Epithelial cell of proximal tubule (primary cell): ENCODE data around the gene SUMO1. TPM values are rescaled to one million over a fixed set of nuclear protein-coding genes. Genes with fewer than 3 reads are reported as not detected.

Experiments
- DNase-seq: peaks from one replicate; pipeline ENCODE4 v3.0.0-alpha.2; 2011; ENCODE audit warnings: low read depth
- H3K4me3 ChIP-seq: 2 replicates; pipeline ENCODE4 v1.5.1; 2011; ENCODE audit warnings: low read depth, mild to moderate bottlenecking, low read length
- CTCF ChIP-seq: conservative IDR thresholded peaks from 2 replicates; pipeline ENCODE4 v1.5.1; 2012; ENCODE audit warnings: low read depth, mild to moderate bottlenecking, low read length
- total RNA-seq: library from RNA; depleted of rRNA; stranded (reverse); fragments of >200 nt; gene quantifications from 2 replicates; pipeline ENCODE4 v1.2.3, GENCODE V29; 2015

Gene SUMO1
- total RNA-seq, 1 donor from 2014 or later = 121 TPM

- H3K4me3 ChIP-seq = no peak overlapping the region
- TF ChIP-seq CTCF = no peak
Observed at GRCh38 chr2:202194418-202194817, 44.0 kb downstream of the SUMO1 start.

GRCh38 chr2:202193881-202194353 is 44.5 kb downstream of the SUMO1 start:
- TF ChIP-seq CTCF = no peak
- DNase-seq = no peak
- H3K4me3 ChIP-seq = no peak overlapping the region

More at GRCh38 chr2:202194418-202194817, 44.0 kb downstream of the SUMO1 start:
- no peak for DNase-seq

- no peak for DNase-seq
- H3K4me3 ChIP-seq = no peak overlapping the region
- TF ChIP-seq CTCF = no peak
Observed at GRCh38 chr2:202193305-202193704, 45.1 kb downstream of the SUMO1 start.

GRCh38 chr2:202187570-202187969 is 50.8 kb downstream of the SUMO1 start:
- peak; percentile 87 for DNase-seq
- TF ChIP-seq CTCF = no peak
- H3K4me3 ChIP-seq = no peak overlapping the region

GRCh38 chr2:202186641-202187202 is 51.7 kb downstream of the SUMO1 start:
- no peak for DNase-seq
- no peak overlapping the region for H3K4me3 ChIP-seq
- TF ChIP-seq CTCF = no peak

GRCh38 chr2:202185156-202185555 is 53.2 kb downstream of the SUMO1 start:
- no peak for DNase-seq
- H3K4me3 ChIP-seq = no peak overlapping the region

More at GRCh38 chr2:202185156-202185555, 53.2 kb downstream of the SUMO1 start:
- TF ChIP-seq CTCF = no peak
